MCF 10A (cell line): ENCODE data around the gene LGR5. TPM values are rescaled to one million over a fixed set of nuclear protein-coding genes. Genes with fewer than 3 reads are reported as not detected.

Experiments
- Bru-seq: library from RNA; stranded (reverse); fragments of 400-500 nt; gene quantifications from one replicate; lab custom pipeline; 2021; lab: Mats Ljungman, UMichigan
- BruChase-seq, 2 experiments: library from RNA; stranded (reverse); fragments of 400-500 nt; gene quantifications; one replicate each; lab custom pipeline; 2021; lab: Mats Ljungman, UMichigan
- BruUV-seq: library from RNA; stranded (reverse); fragments of 400-500 nt; replicated peaks from 2 replicates; lab custom pipeline; 2021; lab: Mats Ljungman, UMichigan
- CTCF ChIA-PET: fragments of 300-600 bp; sonication (Branson Sonifier 250); formaldehyde crosslinking; extraction: SDS; loops from one replicate; lab custom pipeline; 2021; ENCODE audit warnings: antibody characterized with exemption, inconsistent platforms; lab: Yijun Ruan, JAX
- POLR2A ChIA-PET: fragments of 300-600, 350-650 bp; sonication (Branson Sonifier 250); formaldehyde crosslinking; extraction: SDS; loops from one replicate; lab custom pipeline; 2020; ENCODE audit warnings: antibody characterized with exemption, inconsistent platforms; lab: Yijun Ruan, JAX
- DNase-seq: peaks from one replicate; pipeline ENCODE4 v3.0.0-alpha.2; 2018; ENCODE audit not compliant: unreplicated experiment
- H3K27ac Mint-ChIP-seq: one replicate; pipeline ENCODE4 v1.8.0; 2022; ENCODE audit warnings: mild to moderate bottlenecking, low read depth, mixed read lengths; ENCODE audit not compliant: unreplicated experiment
- H3K27me3 Mint-ChIP-seq: one replicate; pipeline ENCODE4 v1.8.0; 2022; ENCODE audit warnings: mixed read lengths; ENCODE audit not compliant: insufficient read depth, unreplicated experiment
- H3K36me3 Mint-ChIP-seq: one replicate; pipeline ENCODE4 v1.8.0; 2022; ENCODE audit warnings: mild to moderate bottlenecking, moderate library complexity, mixed read lengths; ENCODE audit not compliant: insufficient read depth, unreplicated experiment
- H3K4me1 Mint-ChIP-seq: one replicate; pipeline ENCODE4 v1.8.0; 2022; ENCODE audit warnings: mixed read lengths; ENCODE audit not compliant: insufficient read depth, unreplicated experiment
- H3K4me3 Mint-ChIP-seq: one replicate; pipeline ENCODE4 v1.8.0; 2022; ENCODE audit warnings: mild to moderate bottlenecking, moderate library complexity, mixed read lengths; ENCODE audit not compliant: unreplicated experiment
- H3K9me3 Mint-ChIP-seq: one replicate; pipeline ENCODE4 v1.8.0; 2022; ENCODE audit warnings: mixed read lengths; ENCODE audit not compliant: unreplicated experiment
- CTCF ChIP-seq: fragments of 200-600 bp; IDR thresholded peaks from one replicate; pipeline ENCODE4 v1.8.0; 2022; ENCODE audit warnings: antibody characterized with exemption, mild to moderate bottlenecking; ENCODE audit not compliant: unreplicated experiment
- intact Hi-C: fragments of 100-400 bp; cut with micrococcal nuclease; formaldehyde crosslinking; loops from 2 replicates; pipeline ENCODE4 v1.14.1; 2022
- long read RNA-seq: library from polyadenylated mRNA; stranded (forward); transcript quantifications from one replicate; pipeline ENCODE4 v2.0.0, GENCODE V29; 2022
- total RNA-seq: library from RNA; stranded (reverse); gene quantifications from 2 replicates; pipeline ENCODE4 v1.2.3, GENCODE V29; 2022

The LGR5 gene
- not detected in 2 replicates for total RNA-seq
- not detected for Bru-seq, nascent RNA
- BruChase-seq, experiment 1, labeled RNA remaining after a 6-hour chase: not detected
- BruChase-seq, experiment 2, labeled RNA remaining after a 2-hour chase: not detected
- long read RNA-seq: 0 reads

GRCh38 chr12:71439613-71440344 is at the start of gene LGR5:
TSS of gene LGR5 (plus strand) at chr12:71439798. CDS start at chr12:71440081, 283 bp downstream.
- peak within 1 kb of the TSS; percentile 53 for H3K4me3 Mint-ChIP-seq
- H3K27ac Mint-ChIP-seq: no peak within 1 kb of the TSS
- H3K9me3 Mint-ChIP-seq: peaks cover 16% of the 10 kb centered on the region
- H3K4me1 Mint-ChIP-seq: peaks cover 8% of the 10 kb centered on the region
- BruUV-seq: no TSS peak
- POLR2A ChIA-PET: no interaction called here
- DNase-seq: no peak
- CTCF ChIA-PET: interaction anchor here (1.6 kb wide), 1 partner anchor 111 kb away, joined by 3 read pairs; no protein-coding TSS in a partner anchor
- H3K27me3 Mint-ChIP-seq: peaks cover 61% of the 10 kb centered on the region
- peaks cover 6% of the 10 kb centered on the region for H3K36me3 Mint-ChIP-seq
- TF ChIP-seq CTCF: no peak
- intact Hi-C loops: no loop called here

- intact Hi-C loops: loop anchor here (1.0 kb wide), 2 partner anchors 175 to 659 kb away; no protein-coding TSS in a partner anchor
- Mint-ChIP-seq H3K4me1 (no peaks in the 10 kb centered on the region), H3K4me3 (no peak overlapping the region), H3K9me3 (no peaks in the 10 kb centered on the region), H3K27ac (no peak overlapping the region), H3K27me3 (no peaks in the 10 kb centered on the region), H3K36me3 (no peaks in the 10 kb centered on the region)
- ChIA-PET CTCF (interaction anchor here (0.6 to 3.0 kb wide), 39 partner anchors 9 to 1073 kb away, joined by 3 to 80 read pairs (median 4); no protein-coding TSS in a partner anchor), POLR2A (interaction anchor here (0.6 to 1.0 kb wide), 4 partner anchors 33 to 177 kb away, joined by 3 to 6 read pairs (median 4); no protein-coding TSS in a partner anchor)
- TF ChIP-seq CTCF: peak; percentile 67
- peak; percentile 70 for DNase-seq
- BruUV-seq: no TSS peak
Measured at GRCh38 chr12:71392521-71393145, 47.0 kb upstream of the LGR5 start.

- no peak overlapping the region for H3K4me3 Mint-ChIP-seq
- CTCF ChIA-PET: interaction anchor here (0.6 to 2.9 kb wide), 10 partner anchors 10 to 177 kb away, joined by 3 to 80 read pairs (median 6); no protein-coding TSS in a partner anchor
- H3K9me3 Mint-ChIP-seq: no peaks in the 10 kb centered on the region
- no peaks in the 10 kb centered on the region for H3K4me1 Mint-ChIP-seq
- BruUV-seq: no TSS peak
- no peaks in the 10 kb centered on the region for H3K36me3 Mint-ChIP-seq
- DNase-seq: no peak
- TF ChIP-seq CTCF: no peak
- no peaks in the 10 kb centered on the region for H3K27me3 Mint-ChIP-seq
- POLR2A ChIA-PET: no interaction called here
- intact Hi-C loops: no loop called here
- no peak overlapping the region for H3K27ac Mint-ChIP-seq
Measured at GRCh38 chr12:71393625-71394024, 46.0 kb upstream of the LGR5 start.

- no peak for TF ChIP-seq CTCF
- POLR2A ChIA-PET: no interaction called here
- Mint-ChIP-seq H3K4me3 (no peak overlapping the region), H3K4me1 (peaks cover 5% of the 10 kb centered on the region), H3K27ac (no peak overlapping the region), H3K9me3 (no peaks in the 10 kb centered on the region), H3K27me3 (no peaks in the 10 kb centered on the region), H3K36me3 (no peaks in the 10 kb centered on the region)
- no TSS peak for BruUV-seq
- intact Hi-C loops: no loop called here
- no peak for DNase-seq
- CTCF ChIA-PET: no interaction called here
Measured at GRCh38 chr12:71397433-71397954, 42.1 kb upstream of the LGR5 start.
